ENCODE measurements around the gene KRTAP10-4.

- TF ChIP-seq, protein P1, sequence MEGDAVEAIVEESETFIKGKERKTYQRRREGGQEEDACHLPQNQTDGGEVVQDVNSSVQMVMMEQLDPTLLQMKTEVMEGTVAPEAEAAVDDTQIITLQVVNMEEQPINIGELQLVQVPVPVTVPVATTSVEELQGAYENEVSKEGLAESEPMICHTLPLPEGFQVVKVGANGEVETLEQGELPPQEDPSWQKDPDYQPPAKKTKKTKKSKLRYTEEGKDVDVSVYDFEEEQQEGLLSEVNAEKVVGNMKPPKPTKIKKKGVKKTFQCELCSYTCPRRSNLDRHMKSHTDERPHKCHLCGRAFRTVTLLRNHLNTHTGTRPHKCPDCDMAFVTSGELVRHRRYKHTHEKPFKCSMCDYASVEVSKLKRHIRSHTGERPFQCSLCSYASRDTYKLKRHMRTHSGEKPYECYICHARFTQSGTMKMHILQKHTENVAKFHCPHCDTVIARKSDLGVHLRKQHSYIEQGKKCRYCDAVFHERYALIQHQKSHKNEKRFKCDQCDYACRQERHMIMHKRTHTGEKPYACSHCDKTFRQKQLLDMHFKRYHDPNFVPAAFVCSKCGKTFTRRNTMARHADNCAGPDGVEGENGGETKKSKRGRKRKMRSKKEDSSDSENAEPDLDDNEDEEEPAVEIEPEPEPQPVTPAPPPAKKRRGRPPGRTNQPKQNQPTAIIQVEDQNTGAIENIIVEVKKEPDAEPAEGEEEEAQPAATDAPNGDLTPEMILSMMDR (IDR thresholded peaks at IDR 0.05), result no peak
- TF ChIP-seq POLR2A (IDR thresholded peaks at IDR 0.05) (no peak), EP300 (IDR thresholded peaks at IDR 0.05; ENCODE audit: low read depth) (no peak), POLR2AphosphoS5 (IDR thresholded peaks at IDR 0.05) (no peak)
These were observed 22.1 kb upstream of the KRTAP10-4 start, which contains the start of gene KRTAP10-2 for GRCh38 chr21:44551340-44551961.

All from transverse colon (tissue), 4 donors.